HCT116 (cell line): ENCODE results near the gene SHISA3.

Source experiments
- POLR2A ChIP-seq: IDR thresholded peaks from 2 replicates; pipeline ENCODE4 v1.7.0; 2011; ENCODE audit warnings: borderline replicate concordance; ENCODE audit not compliant: insufficient read depth, insufficient read length; ENCODE audit errors: extremely low read depth
- POLR2AphosphoS5 ChIP-seq: IDR thresholded peaks from 2 replicates; pipeline ENCODE4 v1.6.1; 2011; ENCODE audit warnings: mild to moderate bottlenecking, low read depth, low read length, moderate library complexity
- RAD21 ChIP-seq: IDR thresholded peaks from 2 replicates; pipeline ENCODE4 v1.6.1; 2012; ENCODE audit warnings: low read depth, mild to moderate bottlenecking
- TF ChIP-seq, protein P1 (sequence below), 3 experiments: fragments of 200-600 bp in 1 of 3; sonication (generic) in 1 of 3; IDR thresholded peaks in 2 of 3; conservative IDR thresholded peaks in 1 of 3; 2 replicates each; pipeline ENCODE4 v1.5.1; 2012 to 2017; ENCODE audit warnings: low read depth in 2 of 3, low read length in 2 of 3, antibody characterized with exemption in 1 of 3, borderline replicate concordance in 1 of 3, control low read depth in 1 of 3, mild to moderate bottlenecking in 1 of 3, mixed read lengths in 1 of 3, mixed run types in 1 of 3, moderate library complexity in 1 of 3; ENCODE audit not compliant: insufficient read depth in 1 of 3

DNA sequence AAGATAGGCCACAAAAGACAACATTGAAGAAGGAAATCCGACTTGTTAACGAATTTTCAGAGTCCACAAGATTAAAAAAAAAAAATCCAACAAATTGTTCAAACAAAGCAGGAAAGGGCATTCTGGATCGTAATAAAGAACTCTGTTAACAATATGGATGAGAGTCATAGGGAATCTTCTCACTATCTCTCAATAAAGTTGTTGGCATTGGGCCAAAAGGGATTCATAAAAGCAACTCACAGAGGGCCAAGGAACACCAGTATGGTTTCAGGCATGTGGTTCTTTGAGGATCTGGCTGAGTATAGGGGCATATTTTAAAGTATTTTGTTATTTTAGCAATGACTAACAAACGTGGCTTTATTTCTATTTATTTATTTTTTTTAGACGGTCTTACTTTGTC is 49.5 kb downstream of the SHISA3 start:
- TF ChIP-seq, protein P1, sequence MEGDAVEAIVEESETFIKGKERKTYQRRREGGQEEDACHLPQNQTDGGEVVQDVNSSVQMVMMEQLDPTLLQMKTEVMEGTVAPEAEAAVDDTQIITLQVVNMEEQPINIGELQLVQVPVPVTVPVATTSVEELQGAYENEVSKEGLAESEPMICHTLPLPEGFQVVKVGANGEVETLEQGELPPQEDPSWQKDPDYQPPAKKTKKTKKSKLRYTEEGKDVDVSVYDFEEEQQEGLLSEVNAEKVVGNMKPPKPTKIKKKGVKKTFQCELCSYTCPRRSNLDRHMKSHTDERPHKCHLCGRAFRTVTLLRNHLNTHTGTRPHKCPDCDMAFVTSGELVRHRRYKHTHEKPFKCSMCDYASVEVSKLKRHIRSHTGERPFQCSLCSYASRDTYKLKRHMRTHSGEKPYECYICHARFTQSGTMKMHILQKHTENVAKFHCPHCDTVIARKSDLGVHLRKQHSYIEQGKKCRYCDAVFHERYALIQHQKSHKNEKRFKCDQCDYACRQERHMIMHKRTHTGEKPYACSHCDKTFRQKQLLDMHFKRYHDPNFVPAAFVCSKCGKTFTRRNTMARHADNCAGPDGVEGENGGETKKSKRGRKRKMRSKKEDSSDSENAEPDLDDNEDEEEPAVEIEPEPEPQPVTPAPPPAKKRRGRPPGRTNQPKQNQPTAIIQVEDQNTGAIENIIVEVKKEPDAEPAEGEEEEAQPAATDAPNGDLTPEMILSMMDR (IDR thresholded peaks at IDR 0.05 in 2 of 3, conservative IDR thresholded peaks at IDR 0.05 in 1 of 3; ENCODE audit: borderline replicate concordance in 1 of 3, insufficient read depth in 1 of 3, low read depth in 2 of 3, low read length in 2 of 3) = no peak
- TF ChIP-seq POLR2AphosphoS5 = no peak
- TF ChIP-seq RAD21 = no peak
- TF ChIP-seq POLR2A = no peak
